GM18499 (cell line): Measurements from ENCODE around the gene POLL.

Experiments
- ATAC-seq: cut with Tn5 transposase; IDR thresholded peaks from one replicate; pipeline ENCODE4 v1.9.1; 2021; ENCODE audit warnings: moderate number of reproducible peaks; ENCODE audit not compliant: insufficient read depth, unreplicated experiment

Gene POLL

GRCh38 chr10:101575580-101576210, 12.4 kb downstream of the POLL start:
- ATAC-seq, result no peak

DNA sequence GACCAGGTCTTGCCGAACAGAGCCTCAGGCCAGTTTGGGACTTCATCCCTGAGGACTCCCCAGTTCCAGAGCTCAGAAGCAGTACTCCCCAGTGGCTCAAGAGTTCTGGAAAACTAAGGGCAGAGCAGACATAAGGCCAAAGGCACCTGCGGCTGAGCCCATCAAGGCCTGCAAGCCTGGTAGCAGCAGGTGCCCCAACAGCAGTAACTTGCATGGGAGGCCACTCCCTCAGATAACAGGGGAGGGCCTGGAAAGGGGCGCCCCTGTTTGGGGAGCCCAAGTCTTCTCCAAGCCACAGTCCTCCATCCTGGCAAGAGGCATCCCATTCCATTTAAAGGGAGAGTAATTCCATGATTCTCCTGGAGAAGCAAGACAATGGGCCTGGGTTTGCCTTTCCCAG, 13.0 kb downstream of the POLL start:
- ATAC-seq, result no peak

- ATAC-seq, result no peak
Observed at GRCh38 chr10:101573885-101574753, 13.9 kb downstream of the POLL start.

DNA sequence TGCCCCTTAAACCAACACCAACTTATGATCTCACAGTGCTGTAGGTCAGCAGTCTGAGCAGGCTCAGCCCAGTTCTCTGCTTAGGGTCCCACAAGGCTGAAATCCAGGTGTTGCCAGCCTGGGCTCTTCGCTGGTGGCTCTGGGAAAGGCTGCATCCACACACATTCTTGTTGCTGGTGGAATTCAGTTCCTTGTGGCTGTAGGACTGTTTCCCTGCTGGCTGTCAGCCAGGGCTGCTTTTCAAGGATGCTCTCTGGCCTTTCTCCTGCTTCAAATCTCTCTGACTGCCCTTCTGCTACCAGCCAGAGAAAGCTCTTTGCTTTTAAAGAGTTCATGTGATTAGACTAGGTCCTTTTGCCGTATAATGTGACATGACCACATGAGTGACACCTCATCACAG, 15.3 kb downstream of the POLL start:
- no peak for ATAC-seq

- ATAC-seq, result no peak
Observed at GRCh38 chr10:101572126-101572525, 15.9 kb downstream of the POLL start.

GRCh38 chr10:101571271-101571925, 16.7 kb downstream of the POLL start:
- no peak for ATAC-seq

GRCh38 chr10:101570428-101571270, 17.4 kb downstream of the POLL start:
- no peak for ATAC-seq

DNA sequence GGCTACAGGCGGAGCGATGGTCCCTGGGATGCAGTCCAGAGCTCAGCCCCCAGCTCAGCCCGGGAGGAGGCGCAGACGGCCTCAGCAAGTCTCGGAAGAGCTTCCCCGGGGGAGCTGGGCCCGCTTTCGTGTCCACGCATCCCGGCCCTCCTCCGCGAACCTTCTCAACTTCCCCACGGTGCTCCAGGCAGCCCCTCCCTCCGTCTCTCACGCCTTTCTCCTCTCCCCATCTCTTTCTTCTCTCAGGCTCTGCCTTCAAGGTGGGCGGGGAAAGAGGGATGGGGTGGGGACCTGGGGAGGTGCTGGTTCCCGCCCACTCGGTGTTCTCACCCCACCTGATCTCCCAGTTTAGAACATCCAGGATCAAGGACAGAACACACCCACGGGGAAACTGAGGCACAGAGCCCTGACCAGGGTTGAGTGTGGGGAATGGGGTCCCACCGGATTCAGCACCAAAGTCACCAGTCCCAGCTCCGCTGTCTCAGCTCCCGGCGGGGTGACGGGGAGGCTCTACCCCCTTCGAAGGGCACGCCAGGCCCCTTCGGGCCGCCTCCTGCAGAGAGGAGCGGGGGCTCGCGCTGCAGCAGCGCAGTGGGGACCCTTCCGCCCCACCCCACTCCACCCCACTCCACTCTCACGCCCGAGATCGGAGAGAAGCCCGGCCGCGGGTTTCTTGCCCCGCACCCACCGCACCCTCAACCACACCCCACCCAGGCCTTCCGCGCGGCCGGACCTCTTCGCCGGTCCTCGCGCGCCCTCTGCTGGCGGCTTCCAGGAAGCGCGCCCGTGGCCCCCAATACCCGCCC, 18.2 kb downstream of the POLL start:
- no peak for ATAC-seq

DNA sequence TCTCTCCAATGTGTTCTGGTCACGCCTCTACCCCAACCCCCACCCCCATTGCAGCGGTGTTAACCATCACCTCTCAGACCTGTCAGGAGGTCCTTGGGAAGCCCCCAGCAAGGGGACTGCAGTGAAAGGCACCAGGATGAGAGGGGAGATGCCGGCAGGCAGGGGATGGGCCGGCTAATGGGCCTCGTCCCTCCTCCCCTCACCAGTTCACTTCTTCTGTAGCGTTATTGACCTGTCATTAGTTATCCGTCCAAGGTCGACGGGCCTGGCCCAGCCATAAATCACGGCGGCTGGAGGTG, 18.8 kb downstream of the POLL start:
- no peak for ATAC-seq

GRCh38 chr10:101568054-101568745, 19.9 kb downstream of the POLL start:
- no peak for ATAC-seq

GRCh38 chr10:101567165-101568006, 20.7 kb downstream of the POLL start:
- no peak for ATAC-seq

DNA sequence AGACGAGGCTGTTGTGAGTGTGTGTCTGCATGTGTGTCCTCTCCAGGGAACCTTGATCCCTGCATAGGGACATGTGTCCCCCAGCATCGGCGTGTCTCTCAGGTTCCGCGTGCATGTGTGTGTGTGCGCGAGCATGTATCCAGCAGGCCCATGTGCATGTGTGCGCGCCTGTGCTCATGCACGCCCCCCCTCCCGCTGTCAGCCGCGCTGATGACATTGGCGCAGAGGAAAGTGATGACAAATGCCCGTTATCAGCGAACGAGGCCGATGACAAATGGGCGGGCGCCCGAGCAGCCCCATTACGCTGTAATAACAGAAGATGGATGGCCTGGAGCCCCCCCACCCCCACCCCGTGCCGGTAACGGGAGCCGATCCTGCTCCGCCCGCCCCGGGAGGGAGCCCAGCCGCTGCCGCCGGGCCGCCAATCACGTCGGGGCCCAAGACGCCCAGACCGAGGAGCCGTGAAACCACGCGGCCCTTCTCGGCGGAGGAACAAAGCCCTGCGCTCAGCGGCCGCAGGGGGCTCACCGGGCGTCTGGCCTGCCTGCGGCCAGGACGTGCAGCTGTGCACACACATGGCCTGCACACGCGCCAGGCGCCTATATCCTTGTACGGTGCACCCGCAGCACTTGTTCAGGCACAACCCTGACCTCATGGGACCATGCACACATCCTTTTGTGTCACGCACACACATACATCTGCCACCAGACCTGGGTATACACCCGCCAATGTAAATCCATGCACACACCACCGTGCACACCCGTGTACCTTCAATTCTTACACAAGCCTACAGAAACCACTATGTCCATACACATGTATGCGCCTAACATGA, 21.5 kb downstream of the POLL start:
- ATAC-seq, result no peak

DNA sequence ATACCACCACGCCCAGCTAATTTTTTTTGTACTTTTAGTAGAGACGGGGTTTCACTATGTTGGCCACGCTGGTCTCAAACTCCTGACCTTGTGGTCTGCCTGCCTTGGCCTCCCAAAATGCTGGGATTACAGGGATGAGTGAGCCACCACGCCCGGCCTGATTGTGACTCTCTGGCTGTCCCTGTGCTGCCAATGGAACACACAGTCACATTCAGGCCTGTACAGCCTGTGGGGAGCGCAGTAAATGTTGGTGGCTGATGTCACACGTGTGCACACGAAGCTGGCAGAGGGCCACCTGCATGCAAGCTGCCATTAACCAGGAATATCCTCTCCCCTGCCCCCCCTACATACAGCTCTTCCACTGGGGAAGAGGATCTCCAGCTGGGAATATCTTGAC, 22.1 kb downstream of the POLL start:
- ATAC-seq, result no peak

GRCh38 chr10:101565370-101565900, 22.6 kb downstream of the POLL start:
- ATAC-seq, result no peak

- no peak for ATAC-seq
Observed at GRCh38 chr10:101564490-101564991, 23.5 kb downstream of the POLL start.

DNA sequence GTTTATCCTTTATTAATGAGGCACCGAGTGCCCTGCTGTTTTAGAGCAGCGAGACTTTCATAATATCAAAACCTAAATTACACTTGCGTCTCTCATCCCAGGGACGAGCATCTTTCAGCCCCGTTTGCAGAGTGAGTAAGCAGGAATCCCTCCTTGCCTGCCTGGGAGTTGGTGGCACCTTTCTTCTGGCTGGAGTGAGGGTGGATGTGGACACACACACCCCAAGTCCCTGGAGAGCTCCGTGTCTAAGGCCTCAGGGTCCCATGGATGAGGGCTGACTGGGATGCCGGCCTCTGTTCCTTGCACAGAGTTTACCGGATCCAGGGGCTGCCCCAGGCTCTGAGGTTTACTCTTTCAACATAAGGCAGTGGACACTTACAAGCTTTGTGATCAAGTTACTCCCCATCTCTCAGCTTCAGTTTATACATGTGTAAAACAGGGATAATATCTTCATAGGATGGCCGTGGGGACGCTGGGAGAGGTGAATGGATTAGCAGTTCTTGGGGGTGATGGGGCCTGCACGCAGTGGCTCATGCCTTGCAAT, 24.5 kb downstream of the POLL start:
- no peak for ATAC-seq

DNA sequence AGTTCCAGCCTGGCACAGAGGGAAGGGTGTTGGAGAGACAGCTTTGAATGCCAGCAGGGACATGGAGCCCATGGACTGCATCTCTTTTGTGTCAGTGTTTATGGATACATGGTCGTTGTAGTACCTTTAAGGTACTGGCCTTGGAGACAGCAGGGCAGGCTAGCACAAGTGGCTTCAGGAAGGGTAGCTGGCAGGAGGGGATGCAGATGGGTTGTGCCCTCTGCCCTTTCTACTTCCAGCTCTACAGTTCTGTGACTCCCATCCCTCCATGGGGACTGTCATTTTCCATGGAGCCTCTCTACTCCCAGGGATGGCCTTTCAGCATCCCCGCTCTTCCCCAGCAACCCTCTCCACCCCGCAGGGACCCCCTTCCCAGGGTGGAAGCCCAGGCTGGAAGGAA, 25.1 kb downstream of the POLL start:
- no peak for ATAC-seq
